PC-3 (cell line): ENCODE measurements around the gene HPN. TPM values are rescaled to one million over a fixed set of nuclear protein-coding genes. Genes with fewer than 3 reads are reported as not detected.
"Not testable (repeated sequence)": the region's sequence is repeated elsewhere in the genome, so short reads cannot be mapped to it uniquely, and the experiment has no call there.

ENCODE experiments used
- ATAC-seq: fragments of 200-7000 bp; cut with Tn5 transposase; 2 replicates; pipeline ENCODE4 v1.9.1; 2020; ENCODE audit warnings: mild to moderate bottlenecking, moderate library complexity
- BruUV-seq: library from RNA; stranded (reverse); fragments of 400-500 nt; replicated peaks from 2 replicates; lab custom pipeline; 2021; lab: Mats Ljungman, UMichigan
- CTCF ChIA-PET: fragments of 300-600 bp; sonication (Branson Sonifier 250); formaldehyde crosslinking; loops from one replicate; lab custom pipeline; 2022; ENCODE audit warnings: antibody characterized with exemption; lab: Charles Lee
- POLR2A ChIA-PET: fragments of 300-600 bp; sonication (Branson Sonifier 250); formaldehyde crosslinking; loops from one replicate; lab custom pipeline; 2022; ENCODE audit warnings: antibody characterized with exemption; ENCODE audit not compliant: unreplicated experiment; lab: Charles Lee
- DNase-seq: peaks from one replicate; pipeline ENCODE4 v3.0.0-alpha.2; 2015
- H2AFZ ChIP-seq: fragments of 300-600 bp; sonication (generic); 2 replicates; pipeline ENCODE4 v1.6.0; 2016; ENCODE audit warnings: antibody characterized with exemption, low read length
- H3F3A ChIP-seq: fragments of 300-600 bp; sonication (generic); one replicate; pipeline ENCODE4 v1.6.0; 2017; ENCODE audit warnings: antibody characterized with exemption, low read length, control low read depth, mild to moderate bottlenecking; ENCODE audit not compliant: unreplicated experiment
- H3K27ac ChIP-seq: fragments of 300-600 bp; sonication (generic); 2 replicates; pipeline ENCODE4 v1.5.1; 2016; ENCODE audit warnings: mild to moderate bottlenecking, low read length
- H3K27me3 ChIP-seq: fragments of 300-600 bp; sonication (generic); 2 replicates; pipeline ENCODE4 v1.6.1; 2016; ENCODE audit warnings: low read length, mixed read lengths
- H3K36me3 ChIP-seq: fragments of 300-600 bp; sonication (generic); 2 replicates; pipeline ENCODE4 v1.6.1; 2016; ENCODE audit warnings: low read depth, mixed run types, low read length, mixed read lengths
- H3K4me1 ChIP-seq: fragments of 300-600 bp; sonication (generic); 2 replicates; pipeline ENCODE4 v1.5.1; 2016; ENCODE audit warnings: low read length; ENCODE audit not compliant: insufficient read depth
- H3K4me2 ChIP-seq: fragments of 300-600 bp; sonication (generic); 2 replicates; pipeline ENCODE4 v1.6.0; 2016; ENCODE audit warnings: low read length
- H3K4me3 ChIP-seq: fragments of 300-600 bp; sonication (generic); 2 replicates; pipeline ENCODE4 v1.5.1; 2016; ENCODE audit warnings: mild to moderate bottlenecking, low read length, mixed read lengths
- H3K79me2 ChIP-seq: fragments of 300-600 bp; sonication (generic); 2 replicates; pipeline ENCODE4 v1.6.1; 2017; ENCODE audit warnings: low read length, mixed read lengths
- H3K9ac ChIP-seq: fragments of 300-600 bp; sonication (generic); 2 replicates; pipeline ENCODE4 v1.6.0; 2016; ENCODE audit warnings: mild to moderate bottlenecking, low read length
- H3K9me2 ChIP-seq: fragments of 300-600 bp; sonication (generic); replicated peaks from 2 replicates; pipeline ENCODE4 v1.6.1; 2016; ENCODE audit warnings: mixed run types, low read length, mixed read lengths
- H3K9me3 ChIP-seq: fragments of 300-600 bp; sonication (generic); 2 replicates; pipeline ENCODE4 v1.6.1; 2016; ENCODE audit warnings: low read length, mixed read lengths
- H4K20me1 ChIP-seq: fragments of 300-600 bp; sonication (generic); 2 replicates; pipeline ENCODE4 v1.6.1; 2016; ENCODE audit warnings: low read length, mixed read lengths
- CTCF ChIP-seq: fragments of 300-600 bp; sonication (generic); conservative IDR thresholded peaks from 2 replicates; pipeline ENCODE4 v1.5.1; 2017; ENCODE audit warnings: antibody characterized with exemption, low read depth, mild to moderate bottlenecking, low read length
- EZH2 ChIP-seq: fragments of 300-600 bp; sonication (generic); IDR thresholded peaks from one replicate; pipeline ENCODE4 v1.6.1; 2017; ENCODE audit warnings: antibody characterized with exemption, mild to moderate bottlenecking, low read length; ENCODE audit not compliant: unreplicated experiment
- EZH2phosphoT487 ChIP-seq: fragments of 300-600 bp; sonication (generic); IDR thresholded peaks from 2 replicates; pipeline ENCODE4 v1.6.1; 2018; ENCODE audit warnings: mild to moderate bottlenecking, antibody characterized with exemption, low read length, borderline replicate concordance
- intact Hi-C: fragments of 100-400 bp; cut with micrococcal nuclease; formaldehyde crosslinking; loops from 2 replicates; pipeline ENCODE4 v1.9.0; 2023
- total RNA-seq: library from RNA; depleted of rRNA; stranded (reverse); fragments of >200 nt; gene quantifications from 2 replicates; pipeline ENCODE4 v1.2.3, GENCODE V29; 2014

Gene HPN
- total RNA-seq, 1 experiment from 2014 or later, result 0.18 TPM

GRCh38 chr19:35027851-35028599, 13.5 kb upstream of the HPN start:
- DNase-seq (peak; percentile 9), ATAC-seq (peak; percentile 11; the same call in 1 of the 2 replicates)
- Histone ChIP-seq H3K27me3 (no peaks in the 10 kb centered on the region), H3K4me3 (no peak overlapping the region), H3F3A (no peaks in the 10 kb centered on the region), H2AFZ (no peak overlapping the region), H3K36me3 (peaks cover 3% of the 10 kb centered on the region; the same call in 1 of the 2 replicates), H3K4me2 (no peak overlapping the region), H3K9me2 (no peaks in the 10 kb centered on the region), H3K4me1 (0 out of 2 replicates have a peak, but pooled peaks cover 4% of the 10 kb centered on the region), H4K20me1 (no peaks in the 10 kb centered on the region), H3K27ac (no peak overlapping the region), H3K79me2 (no peaks in the 10 kb centered on the region), H3K9me3 (no peaks in the 10 kb centered on the region), H3K9ac (no peak overlapping the region)
- ChIA-PET CTCF (no interaction called here), POLR2A (no interaction called here)
- TF ChIP-seq EZH2phosphoT487 (no peak), CTCF (no peak), EZH2 (no peak)
- intact Hi-C loops, result no loop called here
- BruUV-seq, result no TSS peak

- H3F3A ChIP-seq, POLR2A ChIA-PET, H3K4me1 ChIP-seq, CTCF ChIA-PET, intact Hi-C loops, H4K20me1 ChIP-seq, H3K79me2 ChIP-seq, H3K4me3 ChIP-seq, H2AFZ ChIP-seq, H3K9me2 ChIP-seq, H3K27ac ChIP-seq, BruUV-seq, H3K36me3 ChIP-seq, H3K4me2 ChIP-seq, H3K9ac ChIP-seq, H3K27me3 ChIP-seq, DNase-seq, ATAC-seq, H3K9me3 ChIP-seq: not testable (repeated sequence)
Measured at GRCh38 chr19:35028600-35028885, 13.0 kb upstream of the HPN start.

GRCh38 chr19:35029275-35029736, 12.2 kb upstream of the HPN start:
- intact Hi-C loops, H3K4me2 ChIP-seq, POLR2A ChIA-PET, H3F3A ChIP-seq, BruUV-seq, H3K4me1 ChIP-seq, DNase-seq, H3K36me3 ChIP-seq, H3K9ac ChIP-seq, H3K27me3 ChIP-seq, H3K9me3 ChIP-seq, ATAC-seq, H4K20me1 ChIP-seq, H2AFZ ChIP-seq, CTCF ChIA-PET, H3K27ac ChIP-seq, H3K79me2 ChIP-seq, H3K4me3 ChIP-seq, H3K9me2 ChIP-seq: not testable (repeated sequence)
